ENCODE measurements around the gene ADCK2. TPM values are rescaled to one million over a fixed set of nuclear protein-coding genes. Genes with fewer than 3 reads are reported as not detected.
"Not testable (repeated sequence)": the region's sequence is repeated elsewhere in the genome, so short reads cannot be mapped to it uniquely, and the experiment has no call there.

Gene ADCK2
- total and polyA plus RNA-seq, 9 of the 15 experiments (the other 6 are each of a cell fraction or from before 2014, with no cell fraction given), result 0.08 to 14.3 (median 9.7) TPM

DNA sequence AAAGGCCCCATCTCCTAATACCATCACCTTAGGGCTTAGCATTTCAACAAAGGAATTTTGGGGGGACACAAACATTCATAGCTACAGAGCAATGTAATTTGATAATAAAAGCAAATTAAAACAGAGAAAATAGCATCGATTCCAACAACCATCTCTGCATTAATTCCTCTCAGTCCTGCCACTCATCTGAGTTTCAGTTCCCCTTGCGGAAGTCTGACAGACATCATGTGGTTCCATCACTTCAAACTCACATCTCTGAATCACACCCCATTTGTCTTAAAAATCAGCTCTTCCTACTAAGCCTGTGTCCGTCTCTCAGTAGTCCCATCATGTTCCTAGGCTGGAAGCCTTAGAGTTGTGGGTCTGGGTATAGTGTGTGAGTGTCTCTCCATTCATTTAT is 3.6 kb downstream of the ADCK2 start:
- no peaks in the 10 kb centered on the region for H4K20me1 ChIP-seq (replicated peaks; ENCODE audit: control insufficient read depth, insufficient read depth, low read length)
- no peaks in the 10 kb centered on the region for H3K9me1 ChIP-seq (ENCODE audit: control insufficient read depth, insufficient read depth, low read length)
- H3K79me2 ChIP-seq (ENCODE audit: control insufficient read depth, insufficient read depth, low read length), result no peaks in the 10 kb centered on the region
- POLR2A ChIA-PET, result no interaction called here
- ATAC-seq (no peak), DNase-seq (ENCODE audit: extremely low read depth in 1 of 4, low spot score in 3 of 4) (no peak), FAIRE-seq (no peak)
- intact Hi-C loops (cut with micrococcal nuclease) (loop anchor here (10.0 kb wide), 2 partner anchors 308 to 858 kb away; no protein-coding TSS in a partner anchor), in situ Hi-C loops (cut with MboI) (no loop called here)
- H3K9me3 ChIP-seq (replicated peaks; ENCODE audit: control insufficient read depth, insufficient read depth, low read depth, low read length), result no peaks in the 10 kb centered on the region
- no peak overlapping the region for H3K27ac ChIP-seq (ENCODE audit: extremely low read depth, low read depth, low read length)
- H3K27me3 ChIP-seq (ENCODE audit: control insufficient read depth in 2 of 2, insufficient read depth in 2 of 2, low read length in 2 of 2), result no peaks in the 10 kb centered on the region
- H3K36me3 ChIP-seq (ENCODE audit: control insufficient read depth, insufficient read depth, low read length), result peaks cover 6% of the 10 kb centered on the region; the same call in 1 of the 3 replicates
- peaks cover 18 to 31% of the 10 kb centered on the region in 2 experiments; a peak in 4 of 5 replicates for H3K4me1 ChIP-seq (replicated peaks in 1 of 2; ENCODE audit: control insufficient read depth in 2 of 2, insufficient read depth in 2 of 2, low read length in 2 of 2)
- 63% methylated on average over 3 of the region's 3 CpGs for WGBS (ENCODE audit: insufficient coverage, low coverage, missing lambda C conversion rate)
- H3K4me2 ChIP-seq (ENCODE audit: insufficient read depth, low read length), result no peak overlapping the region
- BruUV-seq (replicated peaks), result no TSS peak
- TF ChIP-seq CREBBP (IDR thresholded peaks at IDR 0.05; ENCODE audit: low read depth, low read length), result no peak
- TF ChIP-seq FIP1L1 (IDR thresholded peaks at IDR 0.05; ENCODE audit: low read depth, low read length, poor library complexity, severe bottlenecking), result no peak
- no peak for TF ChIP-seq PML (IDR thresholded peaks at IDR 0.05; ENCODE audit: low read length)
- TF ChIP-seq ZNF696 (CRISPR knock-in tag; conservative IDR thresholded peaks at IDR 0.05), result no peak
- TF ChIP-seq ELF2 (CRISPR knock-in tag; IDR thresholded peaks at IDR 0.05), result no peak
- TF ChIP-seq DPF2 (IDR thresholded peaks at IDR 0.05), result no peak
- TF ChIP-seq, protein P1, sequence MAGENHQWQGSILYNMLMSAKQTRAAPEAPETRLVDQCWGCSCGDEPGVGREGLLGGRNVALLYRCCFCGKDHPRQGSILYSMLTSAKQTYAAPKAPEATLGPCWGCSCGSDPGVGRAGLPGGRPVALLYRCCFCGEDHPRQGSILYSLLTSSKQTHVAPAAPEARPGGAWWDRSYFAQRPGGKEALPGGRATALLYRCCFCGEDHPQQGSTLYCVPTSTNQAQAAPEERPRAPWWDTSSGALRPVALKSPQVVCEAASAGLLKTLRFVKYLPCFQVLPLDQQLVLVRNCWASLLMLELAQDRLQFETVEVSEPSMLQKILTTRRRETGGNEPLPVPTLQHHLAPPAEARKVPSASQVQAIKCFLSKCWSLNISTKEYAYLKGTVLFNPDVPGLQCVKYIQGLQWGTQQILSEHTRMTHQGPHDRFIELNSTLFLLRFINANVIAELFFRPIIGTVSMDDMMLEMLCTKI (IDR thresholded peaks at IDR 0.05; ENCODE audit: partially characterized antibody), result no peak
- no peak for TF ChIP-seq RBM34 (IDR thresholded peaks at IDR 0.05; ENCODE audit: borderline replicate concordance, insufficient read depth, low read length)
- TF ChIP-seq, protein P2, sequence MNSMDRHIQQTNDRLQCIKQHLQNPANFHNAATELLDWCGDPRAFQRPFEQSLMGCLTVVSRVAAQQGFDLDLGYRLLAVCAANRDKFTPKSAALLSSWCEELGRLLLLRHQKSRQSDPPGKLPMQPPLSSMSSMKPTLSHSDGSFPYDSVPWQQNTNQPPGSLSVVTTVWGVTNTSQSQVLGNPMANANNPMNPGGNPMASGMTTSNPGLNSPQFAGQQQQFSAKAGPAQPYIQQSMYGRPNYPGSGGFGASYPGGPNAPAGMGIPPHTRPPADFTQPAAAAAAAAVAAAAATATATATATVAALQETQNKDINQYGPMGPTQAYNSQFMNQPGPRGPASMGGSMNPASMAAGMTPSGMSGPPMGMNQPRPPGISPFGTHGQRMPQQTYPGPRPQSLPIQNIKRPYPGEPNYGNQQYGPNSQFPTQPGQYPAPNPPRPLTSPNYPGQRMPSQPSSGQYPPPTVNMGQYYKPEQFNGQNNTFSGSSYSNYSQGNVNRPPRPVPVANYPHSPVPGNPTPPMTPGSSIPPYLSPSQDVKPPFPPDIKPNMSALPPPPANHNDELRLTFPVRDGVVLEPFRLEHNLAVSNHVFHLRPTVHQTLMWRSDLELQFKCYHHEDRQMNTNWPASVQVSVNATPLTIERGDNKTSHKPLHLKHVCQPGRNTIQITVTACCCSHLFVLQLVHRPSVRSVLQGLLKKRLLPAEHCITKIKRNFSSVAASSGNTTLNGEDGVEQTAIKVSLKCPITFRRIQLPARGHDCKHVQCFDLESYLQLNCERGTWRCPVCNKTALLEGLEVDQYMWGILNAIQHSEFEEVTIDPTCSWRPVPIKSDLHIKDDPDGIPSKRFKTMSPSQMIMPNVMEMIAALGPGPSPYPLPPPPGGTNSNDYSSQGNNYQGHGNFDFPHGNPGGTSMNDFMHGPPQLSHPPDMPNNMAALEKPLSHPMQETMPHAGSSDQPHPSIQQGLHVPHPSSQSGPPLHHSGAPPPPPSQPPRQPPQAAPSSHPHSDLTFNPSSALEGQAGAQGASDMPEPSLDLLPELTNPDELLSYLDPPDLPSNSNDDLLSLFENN (IDR thresholded peaks at IDR 0.05; ENCODE audit: low read depth in 2 of 2, low read length in 2 of 2), result no peak
- no peak overlapping the region for H2AFZ ChIP-seq (ENCODE audit: low read depth, low read length)
- H3K9ac ChIP-seq (ENCODE audit: insufficient read depth in 1 of 2, low read depth in 2 of 2, low read length in 2 of 2), result no peak overlapping the region
- CTCF ChIA-PET (ENCODE audit: low intra/inter-chr PET ratio), result no interaction called here
- no peak overlapping the region for H3K4me3 ChIP-seq

DNA sequence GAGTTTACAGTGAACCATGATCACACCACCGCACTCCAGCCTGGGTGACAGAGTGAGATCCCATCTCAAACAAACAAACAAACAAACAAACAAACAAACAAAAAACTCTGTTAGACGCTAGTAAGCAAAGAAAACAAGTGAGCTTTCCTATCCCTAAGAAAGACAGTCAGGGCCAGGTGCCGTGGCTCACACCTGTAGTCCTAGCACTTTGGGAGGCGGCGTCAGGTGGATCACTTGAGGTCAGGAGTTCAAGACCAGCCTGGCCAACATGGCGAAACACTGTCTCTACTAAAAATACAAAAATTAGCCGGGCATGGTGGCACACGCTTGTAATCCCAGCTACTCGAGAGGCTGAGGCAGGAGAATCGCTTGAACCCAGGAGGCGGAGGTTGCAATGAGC is 4.2 kb downstream of the ADCK2 start:
- H3K4me2 ChIP-seq (ENCODE audit: insufficient read depth, low read length); H3K4me3 ChIP-seq; H3K36me3 ChIP-seq (ENCODE audit: control insufficient read depth, insufficient read depth, low read length); ATAC-seq; in situ Hi-C loops (cut with MboI); H2AFZ ChIP-seq (ENCODE audit: low read depth, low read length); H3K27me3 ChIP-seq (ENCODE audit: control insufficient read depth in 2 of 2, insufficient read depth in 2 of 2, low read length in 2 of 2); H3K9me3 ChIP-seq (replicated peaks; ENCODE audit: control insufficient read depth, insufficient read depth, low read depth, low read length); H4K20me1 ChIP-seq (replicated peaks; ENCODE audit: control insufficient read depth, insufficient read depth, low read length); DNase-seq (ENCODE audit: extremely low read depth in 1 of 4, low spot score in 3 of 4); H3K9me1 ChIP-seq (ENCODE audit: control insufficient read depth, insufficient read depth, low read length); H3K79me2 ChIP-seq (ENCODE audit: control insufficient read depth, insufficient read depth, low read length); H3K27ac ChIP-seq (ENCODE audit: extremely low read depth, low read depth, low read length); BruUV-seq (replicated peaks); FAIRE-seq; H3K9ac ChIP-seq (ENCODE audit: insufficient read depth in 1 of 2, low read depth in 2 of 2, low read length in 2 of 2): not testable (repeated sequence)
- WGBS (ENCODE audit: insufficient coverage, low coverage, missing lambda C conversion rate), result 72% methylated on average over 11 of the region's 11 CpGs
- peaks cover 18 to 28% of the 10 kb centered on the region in 2 experiments; a peak in 4 of 5 replicates for H3K4me1 ChIP-seq (replicated peaks in 1 of 2; ENCODE audit: control insufficient read depth in 2 of 2, insufficient read depth in 2 of 2, low read length in 2 of 2)
- ChIA-PET CTCF (ENCODE audit: low intra/inter-chr PET ratio) (interaction anchor here (0.6 kb wide), 1 partner anchor 307 kb away, joined by 4 read pairs; no protein-coding TSS in a partner anchor), POLR2A (interaction anchor here (0.6 kb wide), 1 partner anchor 35 kb away, joined by 3 read pairs; no protein-coding TSS in a partner anchor)
- intact Hi-C loops (cut with micrococcal nuclease), result loop anchor here (10.0 kb wide), 2 partner anchors 308 to 858 kb away; no protein-coding TSS in a partner anchor
